Transverse colon (tissue), 4 donors: ENCODE measurements around the gene STEAP2.

Experiments
- POLR2AphosphoS5 ChIP-seq, 3 donors: sonication (generic); formaldehyde crosslinking; IDR thresholded peaks; one replicate each; pipeline ENCODE4 v1.6.1; 2016; ENCODE audit warnings: antibody characterized with exemption in 3 of 3
- TF ChIP-seq, protein P1 (sequence below), 5 experiments: fragments of 200-600 bp in 3 of 5; fragments of 450-650 bp in 2 of 5; sonication (generic) in 3 of 5; IDR thresholded peaks; 1 replicate in 2 of 5; 2 replicates in 3 of 5; pipeline ENCODE4 v1.5.1; 2016 to 2017; ENCODE audit warnings: antibody characterized with exemption in 5 of 5, inconsistent platforms in 3 of 5, mild to moderate bottlenecking in 2 of 5, moderate library complexity in 1 of 5

GRCh38 chr7:90251304-90251635 is 39.7 kb downstream of the STEAP2 start:
- TF ChIP-seq, protein P1, sequence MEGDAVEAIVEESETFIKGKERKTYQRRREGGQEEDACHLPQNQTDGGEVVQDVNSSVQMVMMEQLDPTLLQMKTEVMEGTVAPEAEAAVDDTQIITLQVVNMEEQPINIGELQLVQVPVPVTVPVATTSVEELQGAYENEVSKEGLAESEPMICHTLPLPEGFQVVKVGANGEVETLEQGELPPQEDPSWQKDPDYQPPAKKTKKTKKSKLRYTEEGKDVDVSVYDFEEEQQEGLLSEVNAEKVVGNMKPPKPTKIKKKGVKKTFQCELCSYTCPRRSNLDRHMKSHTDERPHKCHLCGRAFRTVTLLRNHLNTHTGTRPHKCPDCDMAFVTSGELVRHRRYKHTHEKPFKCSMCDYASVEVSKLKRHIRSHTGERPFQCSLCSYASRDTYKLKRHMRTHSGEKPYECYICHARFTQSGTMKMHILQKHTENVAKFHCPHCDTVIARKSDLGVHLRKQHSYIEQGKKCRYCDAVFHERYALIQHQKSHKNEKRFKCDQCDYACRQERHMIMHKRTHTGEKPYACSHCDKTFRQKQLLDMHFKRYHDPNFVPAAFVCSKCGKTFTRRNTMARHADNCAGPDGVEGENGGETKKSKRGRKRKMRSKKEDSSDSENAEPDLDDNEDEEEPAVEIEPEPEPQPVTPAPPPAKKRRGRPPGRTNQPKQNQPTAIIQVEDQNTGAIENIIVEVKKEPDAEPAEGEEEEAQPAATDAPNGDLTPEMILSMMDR (IDR thresholded peaks at IDR 0.05), result no peak
- no peak for TF ChIP-seq POLR2AphosphoS5 (IDR thresholded peaks at IDR 0.05)
